ENCODE data around the gene KRTAP12-2. TPM values are rescaled to one million over a fixed set of nuclear protein-coding genes. Genes with fewer than 3 reads are reported as not detected.

Gene KRTAP12-2
- total and polyA plus RNA-seq, 2 donors (not counting 3 experiments of a cell fraction or from before 2014, with no cell fraction given): not detected

- dilution Hi-C loops (cut with MboI; ENCODE audit: extremely low pct_ligation_motif_present, low sequenced_read_pairs): no loop called here
- no peak for FAIRE-seq
Observed at GRCh38 chr21:44654576-44655175, 12.1 kb downstream of the KRTAP12-2 start, which contains the start of gene KRTAP12-4. Gene KRTAP12-4 (minus strand): TSS chr21:44654659. CDS start chr21:44654614, 45 bp downstream.

More at GRCh38 chr21:44654576-44655175, 12.1 kb downstream of the KRTAP12-2 start, which contains the start of gene KRTAP12-4:
- Histone ChIP-seq H2AFZ (ENCODE audit: low read depth, low read length) (no peak within 1 kb of the TSS), H3K9me1 (replicated peaks; ENCODE audit: control insufficient read depth, extremely low read depth, insufficient read depth, low read length) (no peaks in the 10 kb centered on the region), H3K36me3 (ENCODE audit: control insufficient read depth in 2 of 2, extremely low read depth in 1 of 2, insufficient read depth in 2 of 2, low read length in 2 of 2) (no peaks in the 10 kb centered on the region), H3K9ac (replicated peaks; ENCODE audit: extremely low read depth, insufficient read depth, low read length) (no peak within 1 kb of the TSS), H3K4me2 (ENCODE audit: insufficient read depth, low read length) (no peak within 1 kb of the TSS), H3K4me1 (ENCODE audit: control insufficient read depth, extremely low read depth, insufficient read depth, low read length) (no peaks in the 10 kb centered on the region), H3K79me2 (ENCODE audit: control insufficient read depth, insufficient read depth, low read length) (no peaks in the 10 kb centered on the region), H3K9me3 (replicated peaks; ENCODE audit: control insufficient read depth, insufficient read depth, low read length) (no peaks in the 10 kb centered on the region), H4K20me1 (replicated peaks; ENCODE audit: control insufficient read depth, extremely low read depth, insufficient read depth, low read length) (no peaks in the 10 kb centered on the region), H3K27me3 (ENCODE audit: control insufficient read depth in 2 of 2, insufficient read depth in 2 of 2, low read length in 2 of 2) (no peaks in the 10 kb centered on the region), H3K4me3 (replicated peaks in 1 of 3; ENCODE audit: insufficient read depth in 1 of 3, low read depth in 1 of 3, low read length in 3 of 3) (no peak within 1 kb of the TSS), H3K27ac (ENCODE audit: insufficient read depth, low read depth, low read length) (no peak within 1 kb of the TSS)
- CTCF ChIA-PET: no interaction called here
- no peak for DNase-seq (ENCODE audit: low read depth, low spot score)
- POLR2A ChIA-PET: interaction anchor here (1.1 kb wide), 1 partner anchor 31 kb away, joined by 3 read pairs; no protein-coding TSS in a partner anchor
- no TSS peak for BruUV-seq (replicated peaks)
- TF ChIP-seq POLR2A (IDR thresholded peaks at IDR 0.05; ENCODE audit: low read depth, low read length) (no peak), MAX (IDR thresholded peaks at IDR 0.05; ENCODE audit: insufficient read depth, insufficient read length) (no peak), GATA2 (IDR thresholded peaks at IDR 0.05; ENCODE audit: insufficient read depth, insufficient read length, low read depth, low read length) (no peak), MYC (IDR thresholded peaks at IDR 0.05; ENCODE audit: low read depth, low read length) (no peak), POLR2AphosphoS5 (IDR thresholded peaks at IDR 0.05; ENCODE audit: insufficient read depth, low read depth, low read length) (no peak), EZH2 (IDR thresholded peaks at IDR 0.05; ENCODE audit: borderline replicate concordance, low read depth, low read length, severe bottlenecking) (no peak), FOS (IDR thresholded peaks at IDR 0.05; ENCODE audit: borderline replicate concordance, insufficient read depth, low read length) (no peak), CTCF (IDR thresholded peaks at IDR 0.05; ENCODE audit: extremely low read depth in 1 of 2, insufficient read depth in 1 of 2, low read depth in 1 of 2, low read length in 2 of 2) (no peak), JUN (IDR thresholded peaks at IDR 0.05; ENCODE audit: borderline replicate concordance, insufficient read depth, insufficient read length, low read depth) (no peak)
- intact Hi-C loops (cut with micrococcal nuclease): no loop called here

All from endothelial cell of umbilical vein (primary cell).